ENCODE data around the gene CX3CL1. TPM values are rescaled to one million over a fixed set of nuclear protein-coding genes. Genes with fewer than 3 reads are reported as not detected.

Gene CX3CL1
- total RNA-seq, 1 experiment from 2014 or later, result 1.7 TPM

DNA sequence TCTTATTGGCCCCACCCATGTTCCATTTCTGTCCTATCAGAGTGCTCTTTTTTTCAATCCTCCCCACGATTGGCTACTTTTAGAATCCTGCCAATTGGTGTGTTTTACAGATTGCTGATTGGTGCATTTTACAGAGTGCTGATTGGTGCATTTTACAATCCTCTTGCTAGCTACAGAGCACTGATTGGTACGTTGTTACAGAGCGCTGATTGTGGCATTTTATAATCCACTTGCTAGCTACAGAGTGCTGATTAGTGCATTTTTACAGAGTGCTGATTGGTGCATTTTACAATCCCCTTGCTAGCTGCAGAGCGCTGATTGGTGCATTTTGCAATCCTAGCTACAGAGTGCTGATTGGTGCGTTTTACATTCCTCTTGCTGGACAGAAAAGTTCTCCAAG lies 22.7 kb downstream of the CX3CL1 start:
- Histone ChIP-seq H2BK15ac (ENCODE audit: low read depth, low read length) (no peak overlapping the region), H3K9ac (ENCODE audit: extremely low read depth, insufficient read length, low read length) (no peak overlapping the region), H3K4me2 (ENCODE audit: insufficient read depth, insufficient read length, low read length) (no peak overlapping the region), H3K79me2 (ENCODE audit: insufficient read depth, low read length) (no peaks in the 10 kb centered on the region), H4K20me1 (ENCODE audit: control insufficient read depth, insufficient read depth, insufficient read length) (peaks cover 2% of the 10 kb centered on the region), H3K9me3 (ENCODE audit: control insufficient read depth, low read depth, low read length) (no peaks in the 10 kb centered on the region), H2BK120ac (ENCODE audit: low read depth, low read length, poor library complexity, severe bottlenecking) (no peak overlapping the region), H2BK20ac (ENCODE audit: low read depth, low read length, poor library complexity, severe bottlenecking) (no peak overlapping the region), H4K8ac (replicated peaks; ENCODE audit: insufficient read length, low read depth, low read length) (no peak overlapping the region), H2BK12ac (ENCODE audit: insufficient read length, low read depth, low read length) (no peak overlapping the region), H3T11ph (ENCODE audit: low read length) (no peak overlapping the region), H3K23ac (ENCODE audit: insufficient read length, low read depth, low read length) (no peak overlapping the region), H2BK5ac (ENCODE audit: insufficient read length, low read length) (no peak overlapping the region), H3K56ac (ENCODE audit: insufficient read length, low read depth, low read length) (no peak overlapping the region), H4K91ac (ENCODE audit: insufficient read length, low read depth, low read length) (no peak overlapping the region), H3K4ac (ENCODE audit: low read depth, low read length) (no peak overlapping the region), H3K27me3 (ENCODE audit: insufficient read depth, low read length) (no peaks in the 10 kb centered on the region), H3K27ac (ENCODE audit: insufficient read length, low read depth, low read length) (no peak overlapping the region), H2AK5ac (ENCODE audit: insufficient read length, low read length) (no peak overlapping the region), H3K18ac (ENCODE audit: insufficient read length, low read depth, low read length) (no peak overlapping the region), H3K79me1 (ENCODE audit: insufficient read depth, low read depth, low read length, poor library complexity, severe bottlenecking) (no peaks in the 10 kb centered on the region), H3K23me2 (ENCODE audit: insufficient read length, low read depth, low read length, poor library complexity, severe bottlenecking) (no peaks in the 10 kb centered on the region), H3K14ac (ENCODE audit: insufficient read depth, low read length) (no peak overlapping the region), H2AFZ (ENCODE audit: low read length) (no peak overlapping the region), H4K5ac (ENCODE audit: insufficient read length, low read depth, low read length) (no peak overlapping the region), H3K4me1 (ENCODE audit: insufficient read depth, low read length) (no peaks in the 10 kb centered on the region)
- WGBS (ENCODE audit: extremely low coverage, insufficient read length, low lambda C conversion rate), result no CpG with 5 or more reads among the region's 5 CpGs
- Mint-ChIP-seq H3K4me1 (no peaks in the 10 kb centered on the region), H3K27me3 (ENCODE audit: low read depth) (peaks cover 9% of the 10 kb centered on the region), H3K9me3 (peaks cover 0 to 2% of the 10 kb centered on the region in 2 experiments; a peak in 1 of 5 replicates), H3K27ac (no peak overlapping the region), H3K4me3 (no peak overlapping the region), H3K36me3 (ENCODE audit: insufficient read depth in 1 of 3, low read depth in 3 of 3) (no peaks in the 10 kb centered on the region)
- TF ChIP-seq, protein P1, sequence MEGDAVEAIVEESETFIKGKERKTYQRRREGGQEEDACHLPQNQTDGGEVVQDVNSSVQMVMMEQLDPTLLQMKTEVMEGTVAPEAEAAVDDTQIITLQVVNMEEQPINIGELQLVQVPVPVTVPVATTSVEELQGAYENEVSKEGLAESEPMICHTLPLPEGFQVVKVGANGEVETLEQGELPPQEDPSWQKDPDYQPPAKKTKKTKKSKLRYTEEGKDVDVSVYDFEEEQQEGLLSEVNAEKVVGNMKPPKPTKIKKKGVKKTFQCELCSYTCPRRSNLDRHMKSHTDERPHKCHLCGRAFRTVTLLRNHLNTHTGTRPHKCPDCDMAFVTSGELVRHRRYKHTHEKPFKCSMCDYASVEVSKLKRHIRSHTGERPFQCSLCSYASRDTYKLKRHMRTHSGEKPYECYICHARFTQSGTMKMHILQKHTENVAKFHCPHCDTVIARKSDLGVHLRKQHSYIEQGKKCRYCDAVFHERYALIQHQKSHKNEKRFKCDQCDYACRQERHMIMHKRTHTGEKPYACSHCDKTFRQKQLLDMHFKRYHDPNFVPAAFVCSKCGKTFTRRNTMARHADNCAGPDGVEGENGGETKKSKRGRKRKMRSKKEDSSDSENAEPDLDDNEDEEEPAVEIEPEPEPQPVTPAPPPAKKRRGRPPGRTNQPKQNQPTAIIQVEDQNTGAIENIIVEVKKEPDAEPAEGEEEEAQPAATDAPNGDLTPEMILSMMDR (conservative IDR thresholded peaks at IDR 0.05), result no peak
- no peak for DNase-seq

Data from H9 (cell line).